ENCODE data around the gene HBG2. TPM values are rescaled to one million over a fixed set of nuclear protein-coding genes. Genes with fewer than 3 reads are reported as not detected.

The HBG2 gene
- total RNA-seq, 1 donor from 2014 or later = not detected

DNA sequence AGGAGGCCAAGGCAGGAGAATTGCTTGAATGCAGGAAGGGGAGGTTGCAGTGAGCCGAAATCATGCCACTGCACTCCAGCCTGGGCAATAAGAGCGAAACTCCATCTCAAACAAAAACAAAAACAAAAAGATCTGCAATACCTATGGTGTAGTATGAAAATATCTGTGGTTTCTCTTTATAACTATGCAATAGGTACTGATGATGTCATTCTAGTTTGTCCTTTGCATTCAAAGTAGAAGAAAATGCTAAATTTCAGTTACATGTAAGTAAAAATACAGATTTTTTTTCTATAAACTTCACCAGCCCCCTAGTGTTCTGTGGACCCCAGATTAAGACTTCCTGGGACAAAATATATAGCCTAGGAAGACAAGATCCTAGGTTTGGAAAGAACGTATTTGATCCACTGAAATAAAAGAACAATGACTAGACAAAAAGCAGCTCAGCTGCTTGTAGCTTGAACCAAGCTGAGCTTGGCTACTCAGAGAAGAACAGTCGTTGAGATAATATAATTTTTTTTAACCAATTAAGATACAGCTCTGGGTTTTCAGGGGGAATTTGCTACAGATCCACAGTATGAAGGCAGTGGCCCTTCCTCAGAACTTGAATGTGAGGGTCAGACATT lies 17.9 kb upstream of the HBG2 start:
- DNase-seq (ENCODE audit: low read depth) = no peak

DNA sequence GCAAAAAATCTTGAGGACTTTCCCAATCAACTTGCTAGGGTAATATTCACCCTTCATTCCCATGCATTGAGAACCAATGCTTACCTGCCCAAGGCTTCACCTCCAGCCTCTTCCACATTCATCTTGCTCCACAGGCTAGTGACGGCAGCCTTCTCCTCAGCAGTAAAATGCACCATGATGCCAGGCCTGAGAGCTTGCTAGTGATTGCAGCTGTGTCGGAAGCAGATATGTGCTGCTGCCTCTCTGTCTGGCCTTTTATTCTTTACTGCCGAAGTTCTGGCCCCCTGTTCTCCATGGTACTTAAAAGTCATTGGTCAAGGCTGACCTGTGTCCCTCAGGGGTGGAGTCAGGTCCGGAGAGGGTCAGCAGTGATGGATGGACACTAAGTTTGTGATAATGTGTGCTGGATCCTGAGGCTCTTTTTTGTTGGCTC lies 15.2 kb upstream of the HBG2 start, which contains the start of gene HBE1:
TSS of gene HBE1 (minus strand) at position 231 of the 433 bp plus-strand sequence. CDS start at position 176, 55 bp downstream.
- H3K36me3 ChIP-seq (ENCODE audit: control insufficient read depth, insufficient read depth, low read length) = no peaks in the 10 kb centered on the region
- H3K27me3 ChIP-seq (ENCODE audit: control insufficient read depth, insufficient read depth, low read length) = no peaks in the 10 kb centered on the region
- no peak within 1 kb of the TSS for H3K4me3 ChIP-seq (ENCODE audit: low read depth, low read length)
- TF ChIP-seq CTCF (IDR thresholded peaks at IDR 0.05; ENCODE audit: insufficient read depth, low read length, poor library complexity, severe bottlenecking) = no peak
- no peak for DNase-seq (ENCODE audit: low read depth)

More for the DNA sequence above, 17.9 kb upstream of the HBG2 start:
- no peaks in the 10 kb centered on the region for H3K36me3 ChIP-seq (ENCODE audit: control insufficient read depth, insufficient read depth, low read length)
- H3K4me3 ChIP-seq (ENCODE audit: low read depth, low read length) = no peak overlapping the region
- H3K27me3 ChIP-seq (ENCODE audit: control insufficient read depth, insufficient read depth, low read length) = no peaks in the 10 kb centered on the region
- TF ChIP-seq CTCF (IDR thresholded peaks at IDR 0.05; ENCODE audit: insufficient read depth, low read length, poor library complexity, severe bottlenecking) = no peak

GRCh38 chr11:5267033-5267563 lies 12.5 kb upstream of the HBG2 start:
- TF ChIP-seq CTCF (IDR thresholded peaks at IDR 0.05; ENCODE audit: insufficient read depth, low read length, poor library complexity, severe bottlenecking) = no peak
- no peaks in the 10 kb centered on the region for H3K36me3 ChIP-seq (ENCODE audit: control insufficient read depth, insufficient read depth, low read length)
- no peak for DNase-seq (ENCODE audit: low read depth)

GRCh38 chr11:5266609-5267008 lies 12.0 kb upstream of the HBG2 start:
- no peaks in the 10 kb centered on the region for H3K36me3 ChIP-seq (ENCODE audit: control insufficient read depth, insufficient read depth, low read length)
- TF ChIP-seq CTCF (IDR thresholded peaks at IDR 0.05; ENCODE audit: insufficient read depth, low read length, poor library complexity, severe bottlenecking) = no peak
- H3K4me3 ChIP-seq (ENCODE audit: low read depth, low read length) = no peak overlapping the region
- DNase-seq (ENCODE audit: low read depth) = no peak
- no peaks in the 10 kb centered on the region for H3K27me3 ChIP-seq (ENCODE audit: control insufficient read depth, insufficient read depth, low read length)

More at GRCh38 chr11:5267033-5267563, 12.5 kb upstream of the HBG2 start:
- H3K27me3 ChIP-seq (ENCODE audit: control insufficient read depth, insufficient read depth, low read length) = no peaks in the 10 kb centered on the region
- H3K4me3 ChIP-seq (ENCODE audit: low read depth, low read length) = no peak overlapping the region

DNA sequence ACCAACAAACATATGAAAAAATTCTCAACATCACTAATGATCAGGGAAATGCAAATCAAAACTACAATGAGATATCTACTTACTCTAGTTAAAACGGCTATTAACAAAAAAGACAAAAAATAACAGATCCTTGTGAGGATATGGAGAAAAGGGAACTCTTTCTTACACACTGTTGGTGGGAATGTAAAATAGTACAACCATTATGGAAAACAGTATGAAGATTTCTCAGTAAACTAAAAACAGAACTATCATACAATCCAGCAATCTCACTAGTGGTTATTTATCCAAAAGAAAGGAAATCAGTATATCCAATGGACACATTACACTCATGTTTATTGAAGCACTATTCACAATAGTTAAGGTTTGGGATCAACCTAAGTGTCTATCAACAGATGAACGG lies 11.3 kb upstream of the HBG2 start:
- H3K27me3 ChIP-seq (ENCODE audit: control insufficient read depth, insufficient read depth, low read length) = no peaks in the 10 kb centered on the region
- TF ChIP-seq CTCF (IDR thresholded peaks at IDR 0.05; ENCODE audit: insufficient read depth, low read length, poor library complexity, severe bottlenecking) = no peak
- H3K4me3 ChIP-seq (ENCODE audit: low read depth, low read length) = no peak overlapping the region

More for the DNA sequence above, 11.3 kb upstream of the HBG2 start:
- no peak for DNase-seq (ENCODE audit: low read depth)
- no peaks in the 10 kb centered on the region for H3K36me3 ChIP-seq (ENCODE audit: control insufficient read depth, insufficient read depth, low read length)
